BJ (cell line): Measurements from ENCODE around the gene IFITM2. TPM values are rescaled to one million over a fixed set of nuclear protein-coding genes. Genes with fewer than 3 reads are reported as not detected.

Experiments
- CTCF ChIA-PET: fragments of 350-600 bp; formaldehyde crosslinking; extraction: SDS; loops from one replicate; lab custom pipeline; 2021; ENCODE audit warnings: antibody characterized with exemption, inconsistent platforms; lab: Yijun Ruan, JAX
- POLR2A ChIA-PET: fragments of 300-600 bp; sonication (Branson Sonifier 250); formaldehyde crosslinking; extraction: SDS; loops from one replicate; lab custom pipeline; 2021; ENCODE audit warnings: antibody characterized with exemption; lab: Charles Lee
- DNase-seq: peaks from one replicate; pipeline ENCODE4 v3.0.0-alpha.2; 2011; ENCODE audit warnings: low read depth
- H3K27me3 ChIP-seq: 2 replicates; pipeline ENCODE4 v1.6.0; 2011; ENCODE audit warnings: low read length; ENCODE audit not compliant: control insufficient read depth, insufficient read depth
- H3K36me3 ChIP-seq: 2 replicates; pipeline ENCODE4 v1.5.1; 2011; ENCODE audit warnings: low read length; ENCODE audit not compliant: control insufficient read depth, insufficient read depth
- H3K4me3 ChIP-seq: 2 replicates; pipeline ENCODE4 v1.5.1; 2011; ENCODE audit warnings: low read depth, mild to moderate bottlenecking, control low read depth, low read length
- CTCF ChIP-seq: IDR thresholded peaks from 2 replicates; pipeline ENCODE4 v1.5.1; 2011; ENCODE audit warnings: low read depth, mild to moderate bottlenecking, control low read depth, inconsistent platforms, low read length, moderate library complexity; ENCODE audit not compliant: insufficient read depth
- polyA plus RNA-seq: library from polyadenylated mRNA; depleted of rRNA; stranded (reverse); fragments of >200 nt; gene quantifications from 2 replicates; pipeline ENCODE4 v1.2.3, GENCODE V29; 2011

IFITM2 gene
- polyA plus RNA-seq, 1 experiment = 813 TPM

GRCh38 chr11:350723-351255 is 43.2 kb downstream of the IFITM2 start:
- ChIA-PET CTCF (interaction anchor here (0.7 kb wide), 1 partner anchor 11 kb away, joined by 3 read pairs; no protein-coding TSS in a partner anchor), POLR2A (no interaction called here)
- Histone ChIP-seq H3K4me3 (no peak overlapping the region), H3K36me3 (no peaks in the 10 kb centered on the region), H3K27me3 (no peaks in the 10 kb centered on the region)
- no peak for TF ChIP-seq CTCF
- no peak for DNase-seq

GRCh38 chr11:351411-351810 is 43.8 kb downstream of the IFITM2 start:
- CTCF ChIA-PET = no interaction called here
- POLR2A ChIA-PET = no interaction called here
- Histone ChIP-seq H3K4me3 (no peak overlapping the region), H3K27me3 (no peaks in the 10 kb centered on the region), H3K36me3 (no peaks in the 10 kb centered on the region)
- no peak for TF ChIP-seq CTCF
- no peak for DNase-seq

- H3K36me3 ChIP-seq = no peaks in the 10 kb centered on the region
- no peak for TF ChIP-seq CTCF
- ChIA-PET POLR2A (no interaction called here), CTCF (interaction anchor here (0.6 to 1.8 kb wide), 4 partner anchors 13 to 36 kb away, joined by 3 to 10 read pairs (median 4); no protein-coding TSS in a partner anchor)
- no peak overlapping the region for H3K4me3 ChIP-seq
- no peak for DNase-seq
- no peaks in the 10 kb centered on the region for H3K27me3 ChIP-seq
Observed at GRCh38 chr11:352456-353031, 44.9 kb downstream of the IFITM2 start.

GRCh38 chr11:353179-353873 is 45.7 kb downstream of the IFITM2 start:
- Histone ChIP-seq H3K27me3 (no peaks in the 10 kb centered on the region), H3K4me3 (no peak overlapping the region), H3K36me3 (no peaks in the 10 kb centered on the region)
- ChIA-PET POLR2A (no interaction called here), CTCF (interaction anchor here (1.0 to 3.7 kb wide), 5 partner anchors 13 to 48 kb away, joined by 3 to 30 read pairs (median 5); no protein-coding TSS in a partner anchor)
- peak; percentile 62 for DNase-seq
- no peak for TF ChIP-seq CTCF
